Measurements from ENCODE around the gene PRKCE. TPM values are rescaled to one million over a fixed set of nuclear protein-coding genes. Genes with fewer than 3 reads are reported as not detected.

PRKCE gene
- total and polyA plus RNA-seq, 2 of the 8 experiments (the other 6 are each of a cell fraction or from before 2014, with no cell fraction given): 0.54 to 2.1 TPM

- CTCF ChIA-PET (ENCODE audit: partially characterized antibody): interaction anchor here (0.6 to 7.5 kb wide), 45 partner anchors 8 to 549 kb away, joined by 3 to 136 read pairs (median 5); no protein-coding TSS in a partner anchor
- Histone ChIP-seq H3K9ac (replicated peaks in 1 of 4; ENCODE audit: extremely low read depth in 1 of 4, low read depth in 3 of 4, low read length in 3 of 4) (no peak overlapping the region), H3K27me3 (replicated peaks in 1 of 4; ENCODE audit: control insufficient read depth in 3 of 4, extremely low read depth in 1 of 4, insufficient read depth in 3 of 4, low read length in 3 of 4) (no peaks in the 10 kb centered on the region), H2BK5ac (ENCODE audit: low read depth, low read length) (no peak overlapping the region), H4K91ac (replicated peaks; ENCODE audit: insufficient read length, low read length) (no peak overlapping the region), H4K5ac (ENCODE audit: insufficient read length, low read depth, low read length) (no peak overlapping the region), H2BK15ac (ENCODE audit: low read length) (no peak overlapping the region), H3K9me3 (ENCODE audit: insufficient read depth in 2 of 2, low read depth in 1 of 2, low read length in 1 of 2) (no peaks in the 10 kb centered on the region), H4K20me1 (replicated peaks in 1 of 2; ENCODE audit: control insufficient read depth in 1 of 2, insufficient read depth in 2 of 2, low read length in 2 of 2) (no peaks in the 10 kb centered on the region), H3K18ac (ENCODE audit: extremely low read depth, low read length) (no peak overlapping the region), H3K4me3 (ENCODE audit: extremely low read depth in 1 of 4, insufficient read depth in 2 of 4, low read depth in 3 of 4, low read length in 4 of 4) (no peak overlapping the region), H3K56ac (replicated peaks; ENCODE audit: insufficient read length, low read depth, low read length) (no peak overlapping the region), H3K36me3 (ENCODE audit: control insufficient read depth in 2 of 4, insufficient read depth in 4 of 4, low read length in 3 of 4) (no peaks in the 10 kb centered on the region), H3K23ac (ENCODE audit: insufficient read length) (no peak overlapping the region), H4K8ac (ENCODE audit: extremely low read depth, insufficient read depth, low read length) (no peak overlapping the region), H2BK12ac (ENCODE audit: low read depth, low read length) (no peak overlapping the region), H3K14ac (ENCODE audit: insufficient read length) (no peak overlapping the region), H3K4me2 (ENCODE audit: insufficient read depth in 1 of 2, low read depth in 2 of 2, low read length in 2 of 2) (no peak overlapping the region), H3K27ac (ENCODE audit: low read depth, low read length) (no peak overlapping the region), H2AFZ (ENCODE audit: low read length) (peak overlapping the region; percentile 55; the same call in 1 of the 2 replicates), H2BK120ac (replicated peaks; ENCODE audit: low read depth, low read length) (no peak overlapping the region), H2BK20ac (ENCODE audit: low read length) (no peak overlapping the region), H2AK5ac (ENCODE audit: low read depth, low read length) (no peak overlapping the region), H3K23me2 (ENCODE audit: low read depth, low read length) (no peaks in the 10 kb centered on the region), H3K79me1 (ENCODE audit: low read depth, low read length) (no peaks in the 10 kb centered on the region), H3K4ac (replicated peaks; ENCODE audit: insufficient read length, low read depth, low read length) (no peak overlapping the region), H3K4me1 (replicated peaks in 1 of 4; ENCODE audit: control insufficient read depth in 3 of 4, insufficient read depth in 4 of 4, low read length in 3 of 4) (no peaks in the 10 kb centered on the region), H3K79me2 (ENCODE audit: control insufficient read depth in 1 of 2, insufficient read depth in 2 of 2, low read length in 2 of 2) (no peaks in the 10 kb centered on the region)
- WGBS, 2 experiments (ENCODE audit: extremely low coverage in 1 of 2, insufficient coverage in 1 of 2, insufficient read length in 1 of 2, insufficient replicate concordance in 2 of 2, low coverage in 1 of 2, low lambda C conversion rate in 2 of 2, missing lambda C conversion rate in 1 of 2): 82% methylated on average over 11 of the region's 11 CpGs; no CpG with 5 or more reads in 1 of the 2 experiments
- POLR2A ChIA-PET (ENCODE audit: partially characterized antibody): interaction anchor here (0.6 to 0.7 kb wide), 2 partner anchors 13 to 47 kb away, joined by 3 read pairs; no protein-coding TSS in a partner anchor
- TF ChIP-seq RAD21 (IDR thresholded peaks at IDR 0.05 in 1 of 2, conservative IDR thresholded peaks at IDR 0.05 in 1 of 2; ENCODE audit: low read depth in 2 of 2, low read length in 2 of 2) (peak; percentile 62 to 68), E2F6 (IDR thresholded peaks at IDR 0.05) (no peak), KDM1A (IDR thresholded peaks at IDR 0.05; ENCODE audit: borderline replicate concordance, low read length) (no peak), POLR2A (IDR thresholded peaks at IDR 0.05; ENCODE audit: control extremely low read depth in 1 of 2, low read depth in 2 of 2, low read length in 2 of 2) (no peak), JUN (IDR thresholded peaks at IDR 0.05; ENCODE audit: low read depth, low read length) (no peak), POU5F1 (IDR thresholded peaks at IDR 0.05; ENCODE audit: low read depth, low read length) (peak; percentile 52; the same call in 1 of the 2 replicates), CTCF (IDR thresholded peaks at IDR 0.05; ENCODE audit: control extremely low read depth in 1 of 3, insufficient read depth in 1 of 3, low read depth in 1 of 3, low read length in 3 of 3) (peak; percentile 51 to 63 (median 60))
- DNase-seq (ENCODE audit: low read depth in 1 of 2, low spot score in 2 of 2) (peak; percentile 15 to 78), FAIRE-seq (peak; percentile 42)
These were observed 127.3 kb downstream of the PRKCE start for GRCh38 chr2:45778720-45779171.
